ENCODE results near the gene PRKCQ.

Gene PRKCQ

GRCh38 chr10:6535156-6535764, 44.8 kb downstream of the PRKCQ start:
- no peak overlapping the region for H3K4me3 ChIP-seq (ENCODE audit: low read depth, low read length)
- TF ChIP-seq, protein P1, sequence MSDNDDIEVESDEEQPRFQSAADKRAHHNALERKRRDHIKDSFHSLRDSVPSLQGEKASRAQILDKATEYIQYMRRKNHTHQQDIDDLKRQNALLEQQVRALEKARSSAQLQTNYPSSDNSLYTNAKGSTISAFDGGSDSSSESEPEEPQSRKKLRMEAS (IDR thresholded peaks at IDR 0.05; ENCODE audit: low read depth, low read length): no peak
- TF ChIP-seq POLR2A (IDR thresholded peaks at IDR 0.05; ENCODE audit: extremely low read depth, insufficient read length) (no peak), MYC (IDR thresholded peaks at IDR 0.05; ENCODE audit: low read depth, low read length) (no peak)
- TF ChIP-seq, protein P2, sequence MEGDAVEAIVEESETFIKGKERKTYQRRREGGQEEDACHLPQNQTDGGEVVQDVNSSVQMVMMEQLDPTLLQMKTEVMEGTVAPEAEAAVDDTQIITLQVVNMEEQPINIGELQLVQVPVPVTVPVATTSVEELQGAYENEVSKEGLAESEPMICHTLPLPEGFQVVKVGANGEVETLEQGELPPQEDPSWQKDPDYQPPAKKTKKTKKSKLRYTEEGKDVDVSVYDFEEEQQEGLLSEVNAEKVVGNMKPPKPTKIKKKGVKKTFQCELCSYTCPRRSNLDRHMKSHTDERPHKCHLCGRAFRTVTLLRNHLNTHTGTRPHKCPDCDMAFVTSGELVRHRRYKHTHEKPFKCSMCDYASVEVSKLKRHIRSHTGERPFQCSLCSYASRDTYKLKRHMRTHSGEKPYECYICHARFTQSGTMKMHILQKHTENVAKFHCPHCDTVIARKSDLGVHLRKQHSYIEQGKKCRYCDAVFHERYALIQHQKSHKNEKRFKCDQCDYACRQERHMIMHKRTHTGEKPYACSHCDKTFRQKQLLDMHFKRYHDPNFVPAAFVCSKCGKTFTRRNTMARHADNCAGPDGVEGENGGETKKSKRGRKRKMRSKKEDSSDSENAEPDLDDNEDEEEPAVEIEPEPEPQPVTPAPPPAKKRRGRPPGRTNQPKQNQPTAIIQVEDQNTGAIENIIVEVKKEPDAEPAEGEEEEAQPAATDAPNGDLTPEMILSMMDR (IDR thresholded peaks at IDR 0.05; ENCODE audit: low read depth, low read length): no peak
- no peak for DNase-seq (ENCODE audit: low read depth)

GRCh38 chr10:6532321-6532720, 47.8 kb downstream of the PRKCQ start:
- no peak for DNase-seq (ENCODE audit: low read depth)
- H3K4me3 ChIP-seq (ENCODE audit: low read depth, low read length): no peak overlapping the region
- TF ChIP-seq, protein P1 (IDR thresholded peaks at IDR 0.05; ENCODE audit: low read depth, low read length): no peak
- TF ChIP-seq, protein P2 (IDR thresholded peaks at IDR 0.05; ENCODE audit: low read depth, low read length): no peak
- TF ChIP-seq POLR2A (IDR thresholded peaks at IDR 0.05; ENCODE audit: extremely low read depth, insufficient read length) (no peak), MYC (IDR thresholded peaks at IDR 0.05; ENCODE audit: low read depth, low read length) (no peak)

DNA sequence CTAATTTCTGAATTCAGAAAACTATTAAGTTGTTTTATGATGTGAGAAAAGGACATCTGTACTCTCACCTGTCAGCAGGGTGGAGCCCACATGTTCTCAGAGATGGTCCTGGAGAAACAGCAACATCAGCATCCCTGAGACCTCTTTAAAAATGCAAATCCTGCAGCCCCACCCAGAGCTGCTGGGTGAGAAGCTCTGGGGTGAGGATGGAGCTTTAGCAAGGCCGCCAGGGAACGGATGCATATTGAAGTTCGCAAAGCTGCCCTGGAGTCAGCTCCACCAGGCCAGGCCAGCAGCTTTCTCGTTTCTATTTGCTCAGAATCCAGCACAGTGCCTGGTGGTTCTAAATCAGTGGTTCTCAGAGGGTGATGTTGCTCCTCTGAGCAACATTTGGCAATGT, 49.1 kb downstream of the PRKCQ start:
- TF ChIP-seq MYC (IDR thresholded peaks at IDR 0.05; ENCODE audit: low read depth, low read length) (no peak), POLR2A (IDR thresholded peaks at IDR 0.05; ENCODE audit: extremely low read depth, insufficient read length) (no peak)
- TF ChIP-seq, protein P1 (IDR thresholded peaks at IDR 0.05; ENCODE audit: low read depth, low read length): no peak
- TF ChIP-seq, protein P2 (IDR thresholded peaks at IDR 0.05; ENCODE audit: low read depth, low read length): no peak
- DNase-seq (ENCODE audit: low read depth): no peak
- H3K4me3 ChIP-seq (ENCODE audit: low read depth, low read length): no peak overlapping the region

GRCh38 chr10:6530211-6530840, 49.8 kb downstream of the PRKCQ start:
- no peak for DNase-seq (ENCODE audit: low read depth)
- TF ChIP-seq, protein P1 (IDR thresholded peaks at IDR 0.05; ENCODE audit: low read depth, low read length): no peak
- TF ChIP-seq, protein P2 (IDR thresholded peaks at IDR 0.05; ENCODE audit: low read depth, low read length): no peak
- no peak for TF ChIP-seq POLR2A (IDR thresholded peaks at IDR 0.05; ENCODE audit: extremely low read depth, insufficient read length)
- TF ChIP-seq MYC (IDR thresholded peaks at IDR 0.05; ENCODE audit: low read depth, low read length): no peak
- H3K4me3 ChIP-seq (ENCODE audit: low read depth, low read length): no peak overlapping the region

GRCh38 chr10:6528198-6528950, 51.7 kb downstream of the PRKCQ start:
- TF ChIP-seq MYC (IDR thresholded peaks at IDR 0.05; ENCODE audit: low read depth, low read length) (no peak), POLR2A (IDR thresholded peaks at IDR 0.05; ENCODE audit: extremely low read depth, insufficient read length) (no peak)
- TF ChIP-seq, protein P2 (IDR thresholded peaks at IDR 0.05; ENCODE audit: low read depth, low read length): no peak
- TF ChIP-seq, protein P1 (IDR thresholded peaks at IDR 0.05; ENCODE audit: low read depth, low read length): no peak
- no peak overlapping the region for H3K4me3 ChIP-seq (ENCODE audit: low read depth, low read length)
- DNase-seq (ENCODE audit: low read depth): no peak
